HepG2 (cell line): ENCODE measurements around the gene KIF2C. TPM values are rescaled to one million over a fixed set of nuclear protein-coding genes. Genes with fewer than 3 reads are reported as not detected.

Source experiments
- ATRX ChIP-seq: sonication (generic); formaldehyde crosslinking; IDR thresholded peaks from 2 replicates; pipeline ENCODE4 v1.4.0; 2020; ENCODE audit warnings: missing genetic modification reagents, borderline replicate concordance
- CAMTA2 ChIP-seq: sonication (generic); formaldehyde crosslinking; IDR thresholded peaks from 2 replicates; pipeline ENCODE4 v1.4.0; 2020; ENCODE audit warnings: mild to moderate bottlenecking, missing genetic modification reagents, borderline replicate concordance
- CBX1 ChIP-seq: IDR thresholded peaks from one replicate; pipeline ENCODE4 v1.6.1; 2016; ENCODE audit warnings: antibody characterized with exemption, low read depth
- CBX5 ChIP-seq: sonication (generic); formaldehyde crosslinking; IDR thresholded peaks from 2 replicates; pipeline ENCODE4 v1.4.0; 2020; ENCODE audit warnings: missing genetic modification reagents, borderline replicate concordance
- FOXA1 ChIP-seq, 2 experiments: fragments of 450-650 bp in 1 of 2; sonication (generic) in 1 of 2; formaldehyde crosslinking in 1 of 2; IDR thresholded peaks; 2 replicates each; pipeline versions ENCODE4 v1.4.0 to v1.6.1; 2016 to 2020; ENCODE audit warnings: missing genetic modification reagents in 1 of 2
- HHEX ChIP-seq: IDR thresholded peaks from 2 replicates; pipeline ENCODE4 v1.6.1; 2016; ENCODE audit warnings: control low read depth
- KDM5B ChIP-seq: sonication (generic); formaldehyde crosslinking; IDR thresholded peaks from 2 replicates; pipeline ENCODE4 v1.4.0; 2020; ENCODE audit warnings: missing genetic modification reagents, mild to moderate bottlenecking, borderline replicate concordance
- KMT2A ChIP-seq: sonication (generic); formaldehyde crosslinking; IDR thresholded peaks from 2 replicates; pipeline ENCODE4 v1.4.0; 2020; ENCODE audit warnings: missing genetic modification reagents
- PHF21A ChIP-seq: sonication (generic); formaldehyde crosslinking; IDR thresholded peaks from 2 replicates; pipeline ENCODE4 v1.5.0; 2020; ENCODE audit warnings: mild to moderate bottlenecking, missing genetic modification reagents
- RARA ChIP-seq: IDR thresholded peaks from 2 replicates; pipeline ENCODE4 v1.6.1; 2016; ENCODE audit warnings: missing genetic modification reagents, missing compliant biosample characterization
- THAP9 ChIP-seq: sonication (generic); formaldehyde crosslinking; IDR thresholded peaks from 2 replicates; pipeline ENCODE4; 2020; ENCODE audit warnings: missing genetic modification reagents, mild to moderate bottlenecking, borderline replicate concordance
- WIZ ChIP-seq: sonication (generic); formaldehyde crosslinking; IDR thresholded peaks from 2 replicates; pipeline ENCODE4 v1.5.1; 2020; ENCODE audit warnings: mild to moderate bottlenecking, missing genetic modification reagents
- ZFAT ChIP-seq: sonication (generic); formaldehyde crosslinking; conservative IDR thresholded peaks from 2 replicates; pipeline ENCODE4 v1.8.1; 2023; ENCODE audit warnings: missing genetic modification reagents, inconsistent platforms
- ZFX ChIP-seq: sonication (generic); formaldehyde crosslinking; IDR thresholded peaks from 2 replicates; pipeline ENCODE4 v1.4.0; 2020; ENCODE audit warnings: mild to moderate bottlenecking, low read depth, missing genetic modification reagents, moderate library complexity
- ZNF224 ChIP-seq: sonication (generic); formaldehyde crosslinking; IDR thresholded peaks from 2 replicates; pipeline ENCODE4 v1.5.0; 2020; ENCODE audit warnings: mild to moderate bottlenecking, missing genetic modification reagents
- ZNF296 ChIP-seq: sonication (generic); formaldehyde crosslinking; conservative IDR thresholded peaks from 2 replicates; pipeline ENCODE4 v1.5.0; 2020; ENCODE audit warnings: mild to moderate bottlenecking, missing genetic modification reagents
- ZNF318 ChIP-seq: sonication (generic); formaldehyde crosslinking; IDR thresholded peaks from 2 replicates; pipeline ENCODE4 v1.4.0; 2020; ENCODE audit warnings: mild to moderate bottlenecking, missing genetic modification reagents
- ZNF460 ChIP-seq: sonication (generic); formaldehyde crosslinking; IDR thresholded peaks from 2 replicates; pipeline ENCODE4 v1.5.1; 2020; ENCODE audit warnings: missing genetic modification reagents, mild to moderate bottlenecking, borderline replicate concordance
- ZNF713 ChIP-seq: sonication (generic); formaldehyde crosslinking; IDR thresholded peaks from 2 replicates; pipeline ENCODE4 v1.4.0; 2020; ENCODE audit warnings: mild to moderate bottlenecking, missing genetic modification reagents
- polyA plus RNA-seq, 8 experiments: library from polyadenylated mRNA; depleted of rRNA in 3 of 8; stranded (reverse) in 7 of 8; unstranded in 1 of 8; fragments of >200 nt; fragmentation: Illumina TruSeq in 4 of 8; extraction: Trizol in 4 of 8; gene quantifications; 2 replicates each; pipeline versions ENCODE4 v1.2.1 to v1.2.3, GENCODE V29; 2011 to 2016; ENCODE audit warnings: low read depth in 4 of 8, missing spikeins in 1 of 8, mixed read lengths in 1 of 8; ENCODE audit not compliant: insufficient read depth in 1 of 8
- total RNA-seq, 5 experiments: library from RNA; depleted of rRNA; stranded (reverse); fragments of >200 nt; fragmentation: Illumina TruSeq; extraction: Trizol; gene quantifications; 2 replicates each; pipeline ENCODE4 v1.2.3, GENCODE V29; 2016; ENCODE audit warnings: low read depth in 1 of 5

KIF2C gene
- total and polyA plus RNA-seq, 2 of the 13 experiments (the other 11 are each of a cell fraction or from before 2014, with no cell fraction given), result 29.7 to 53.7 TPM

DNA sequence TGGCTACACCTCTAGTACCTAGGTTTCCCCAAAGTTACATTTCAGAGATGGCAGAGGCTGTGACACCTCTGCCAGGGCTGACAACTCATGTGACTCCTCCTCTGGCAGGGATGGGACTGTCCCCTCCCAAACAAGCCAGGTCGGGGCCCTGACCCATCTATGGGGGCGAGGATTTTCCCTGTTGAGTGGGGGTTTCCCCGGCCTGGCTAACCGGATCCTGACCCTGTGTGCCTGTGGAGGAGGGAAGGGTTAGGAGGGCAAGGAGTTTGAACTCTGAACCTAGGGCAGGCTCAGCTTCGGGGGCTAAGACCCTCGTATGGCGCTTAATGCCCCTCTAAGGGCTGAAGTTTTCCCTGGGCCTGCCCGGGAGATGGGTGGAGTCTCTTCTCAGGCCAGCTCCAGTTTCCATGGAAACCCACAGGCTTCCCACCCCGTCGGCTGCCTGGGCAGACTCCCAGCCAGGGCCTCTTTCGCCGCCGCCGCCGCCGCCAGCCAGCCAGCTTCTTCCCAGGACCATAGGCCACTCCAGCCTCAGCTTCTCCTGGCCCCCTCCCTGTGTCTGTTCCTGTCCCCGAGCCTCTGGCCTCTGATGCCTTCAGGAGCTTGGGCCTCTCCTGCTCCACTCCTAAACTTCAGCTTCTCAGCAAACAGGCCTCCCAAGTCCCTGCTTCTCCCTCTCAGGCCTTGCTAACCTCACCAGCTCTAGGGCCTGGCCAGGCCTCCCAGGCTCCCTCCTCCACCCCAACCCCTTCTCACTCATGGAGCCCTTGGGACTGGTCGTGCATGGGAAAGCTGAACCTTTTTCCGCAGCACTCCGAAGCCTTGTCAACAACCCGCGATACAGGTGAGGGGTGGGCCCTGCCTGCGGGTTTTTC is 68.7 kb downstream of the KIF2C start, which contains the start of gene BTBD19 (continued):
- TF ChIP-seq WIZ (no peak), CBX1 (no peak), KDM5B (CRISPR knock-in tag) (no peak), ZNF713 (CRISPR knock-in tag) (no peak), ZNF224 (CRISPR knock-in tag) (no peak), CBX5 (CRISPR knock-in tag) (no peak; the same call in 1 of the 2 replicates), HHEX (CRISPR knock-in tag) (no peak), THAP9 (peak; percentile 98), ZNF296 (CRISPR knock-in tag) (no peak), ZFAT (CRISPR knock-in tag) (no peak), RARA (CRISPR knock-in tag) (peak; percentile 73), KMT2A (CRISPR knock-in tag) (0 out of 2 replicates have a peak, but pooled peaks have one; percentile 41), ZNF460 (CRISPR knock-in tag) (no peak), CAMTA2 (CRISPR knock-in tag) (no peak), FOXA1 (IDR thresholded peaks at IDR 0.05) (no peak), FOXA1 (CRISPR knock-in tag; IDR thresholded peaks at IDR 0.05) (no peak), PHF21A (CRISPR knock-in tag) (no peak), ATRX (no peak), ZFX (CRISPR knock-in tag) (peak; percentile 79), ZNF318 (CRISPR knock-in tag) (no peak)
